PC-9 (cell line): ENCODE measurements around the gene PTGES3L.
"Not testable (repeated sequence)": the region's sequence is repeated elsewhere in the genome, so short reads cannot be mapped to it uniquely, and the experiment has no call there.

Experiments used
- CTCF ChIP-seq: fragments of 200-600 bp; sonication (generic); conservative IDR thresholded peaks from 2 replicates; pipeline ENCODE4 v1.6.1; 2017; ENCODE audit warnings: mixed run types, antibody characterized with exemption, mild to moderate bottlenecking, moderate library complexity
- EZH2 ChIP-seq: fragments of 200-600 bp; sonication (generic); IDR thresholded peaks from 2 replicates; pipeline ENCODE4 v1.8.0; 2017; ENCODE audit warnings: antibody characterized with exemption, low read depth

GRCh38 chr17:42923472-42923871 is 56.4 kb downstream of the PTGES3L start:
- TF ChIP-seq EZH2, CTCF: not testable (repeated sequence)
